Right renal cortex interstitium (tissue), 3 donors: ENCODE results near the gene FAM241A. TPM values are rescaled to one million over a fixed set of nuclear protein-coding genes. Genes with fewer than 3 reads are reported as not detected.
"Not testable (repeated sequence)": the region's sequence is repeated elsewhere in the genome, so short reads cannot be mapped to it uniquely, and the experiment has no call there.

Experiments used
- DNase-seq, 3 donors: peaks; one replicate each; pipeline ENCODE4 v3.0.0-alpha.2; 2013; ENCODE audit warnings: low read depth in 3 of 3, low spot score in 2 of 3
- polyA plus RNA-seq, 3 donors: library from polyadenylated mRNA; unstranded; fragments of 120-200 nt; gene quantifications; one replicate each; pipeline ENCODE4 v1.2.1, GENCODE V29; 2013; ENCODE audit not compliant: insufficient read length in 3 of 3

The FAM241A gene
- polyA plus RNA-seq = 1 to 10 TPM; 1.4 to 1.7 (median 1.6) TPM

DNA sequence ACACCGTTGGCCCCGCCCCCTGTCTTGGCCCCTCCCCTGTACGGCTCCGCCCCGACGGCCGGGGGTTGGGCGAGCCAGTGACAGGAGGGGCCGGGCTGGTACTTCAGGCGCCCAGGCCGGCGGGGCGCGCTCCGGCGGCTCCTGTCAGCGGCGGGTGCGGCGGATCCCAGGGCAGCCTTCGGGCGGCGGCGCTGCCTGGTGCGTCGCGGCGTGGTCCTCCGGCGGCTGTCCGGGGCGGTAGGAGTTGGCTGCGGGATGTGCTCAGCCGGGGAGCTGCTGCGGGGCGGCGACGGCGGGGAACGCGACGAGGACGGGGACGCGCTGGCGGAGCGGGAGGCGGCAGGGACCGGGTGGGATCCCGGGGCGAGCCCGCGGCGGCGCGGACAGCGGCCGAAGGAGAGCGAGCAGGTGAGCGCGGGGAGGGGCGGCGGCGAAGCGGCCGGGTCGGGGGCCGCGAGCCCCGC is at the start of gene FAM241A:
Gene FAM241A (plus strand): TSS at position 129 of the 464 bp plus-strand sequence. CDS start 127 bp downstream, at position 256.
- DNase-seq = peak; percentile 6 to 45 (median 31)

DNA sequence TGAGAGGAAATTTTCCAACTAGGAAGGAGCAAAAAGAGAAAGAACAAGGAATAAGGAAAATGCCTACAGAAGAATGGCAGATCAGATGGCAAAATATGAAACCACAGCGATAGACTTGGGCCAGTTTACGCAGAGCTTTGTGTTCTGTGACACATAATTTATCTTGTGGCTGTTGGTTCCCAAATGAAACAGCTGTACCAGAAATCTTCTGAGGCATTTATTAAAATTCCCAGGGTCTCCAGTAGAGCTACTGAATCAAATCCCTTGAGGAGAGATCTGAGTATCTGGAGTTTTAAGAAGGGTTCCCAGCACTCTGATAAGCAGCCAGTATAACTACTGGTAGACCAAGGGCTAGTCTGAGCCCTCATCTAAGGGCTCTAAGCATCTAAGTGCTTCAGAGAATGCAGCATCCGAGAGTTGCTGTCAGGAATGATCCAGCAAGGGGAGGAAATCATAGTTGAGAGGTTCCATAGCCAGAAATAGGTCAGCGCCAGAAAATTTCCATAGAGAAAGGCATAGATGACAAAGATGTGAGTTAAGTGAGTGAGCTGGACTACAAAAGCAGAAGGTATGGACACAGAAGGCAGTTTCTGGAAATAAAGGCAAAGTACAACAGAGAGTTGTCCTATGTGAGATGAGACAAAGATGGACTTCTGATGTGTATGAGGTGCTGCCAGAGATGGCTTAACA is 46.3 kb upstream of the FAM241A start:
- no peak for DNase-seq

DNA sequence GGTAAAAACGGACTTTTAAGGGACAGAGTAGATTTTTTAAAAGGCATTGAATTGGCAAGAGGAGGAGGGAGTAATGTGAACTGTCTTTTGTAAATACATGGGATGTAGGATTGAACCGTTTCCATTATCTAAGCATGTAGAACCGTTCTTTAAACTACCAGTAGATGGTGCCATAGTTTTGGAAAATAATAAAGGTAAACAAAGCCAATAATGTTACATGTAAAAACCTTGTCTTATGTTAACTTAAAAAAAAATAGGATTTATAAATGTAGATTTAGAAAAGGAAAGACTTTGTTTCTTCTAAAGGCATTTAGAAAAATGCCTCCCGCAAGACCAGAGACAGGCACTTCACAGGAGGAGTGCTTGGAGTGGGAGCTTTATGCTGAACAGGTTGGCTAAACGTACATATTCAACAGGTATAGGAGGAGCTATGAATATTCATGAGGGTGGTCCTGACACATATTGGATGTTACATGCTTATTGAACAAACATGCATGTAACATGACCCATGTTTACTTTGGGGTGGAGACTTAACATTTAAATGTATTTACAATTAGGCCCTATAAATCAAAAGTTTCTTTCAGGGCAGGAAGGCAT is 45.5 kb upstream of the FAM241A start:
- no peak for DNase-seq

DNA sequence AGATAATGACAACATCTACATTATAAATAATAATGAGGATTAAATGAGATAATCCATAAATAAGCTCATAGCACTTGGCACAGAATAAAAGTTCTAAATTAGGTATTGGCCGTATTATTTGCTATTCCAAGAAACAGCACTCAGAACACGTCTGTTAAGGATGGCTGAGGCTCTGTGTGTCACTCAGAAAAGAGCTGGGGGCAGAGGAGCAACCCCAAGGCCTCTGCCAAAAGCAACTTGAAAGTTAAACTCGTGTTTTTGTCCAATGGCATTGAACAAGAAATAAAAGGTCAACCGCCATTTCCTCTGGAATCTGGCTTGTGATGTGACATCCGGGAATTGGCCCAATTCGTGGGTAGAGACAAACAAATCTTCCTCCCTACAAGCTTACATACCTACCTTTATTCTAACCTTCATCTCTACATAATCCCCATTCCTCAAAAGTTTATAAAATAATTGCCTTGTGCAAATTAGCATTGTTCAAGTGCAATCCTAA is 42.3 kb upstream of the FAM241A start:
- DNase-seq = no peak

DNA sequence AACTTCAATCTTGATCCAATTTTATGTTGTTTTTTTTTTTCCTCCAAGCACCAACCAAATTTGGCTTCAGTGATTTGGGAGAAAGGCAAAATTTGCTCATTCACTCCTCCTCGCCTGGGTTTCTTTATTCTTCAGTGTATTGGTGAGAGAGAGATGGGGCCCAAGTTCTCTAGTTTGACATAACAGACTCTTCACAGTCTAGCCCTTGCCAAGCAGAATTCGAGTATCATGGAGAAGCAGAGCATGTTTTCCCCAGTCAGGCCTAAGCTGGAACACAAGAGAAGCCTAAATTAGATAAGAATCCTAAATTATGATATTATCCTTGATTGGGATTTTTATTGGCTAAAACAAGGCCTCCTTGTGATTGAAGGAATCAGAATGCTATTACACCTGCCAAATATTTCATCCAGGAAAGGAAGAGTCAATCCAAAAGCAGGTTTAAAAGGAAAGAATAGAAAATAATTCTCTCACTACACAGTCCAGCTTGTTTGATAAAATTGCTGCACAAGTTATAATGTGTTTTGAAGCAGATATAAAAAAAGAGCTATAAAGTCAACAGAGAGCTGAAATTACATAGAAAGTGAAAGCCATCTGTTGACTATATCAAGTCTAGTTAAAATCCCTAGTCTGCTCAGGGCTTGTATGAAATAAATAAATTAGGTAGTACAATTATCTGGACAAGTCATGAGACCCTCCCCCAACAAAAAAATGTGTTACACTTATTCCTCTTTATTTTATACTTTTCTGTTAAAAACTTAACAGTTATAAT is 39.9 kb upstream of the FAM241A start:
- DNase-seq = no peak

DNA sequence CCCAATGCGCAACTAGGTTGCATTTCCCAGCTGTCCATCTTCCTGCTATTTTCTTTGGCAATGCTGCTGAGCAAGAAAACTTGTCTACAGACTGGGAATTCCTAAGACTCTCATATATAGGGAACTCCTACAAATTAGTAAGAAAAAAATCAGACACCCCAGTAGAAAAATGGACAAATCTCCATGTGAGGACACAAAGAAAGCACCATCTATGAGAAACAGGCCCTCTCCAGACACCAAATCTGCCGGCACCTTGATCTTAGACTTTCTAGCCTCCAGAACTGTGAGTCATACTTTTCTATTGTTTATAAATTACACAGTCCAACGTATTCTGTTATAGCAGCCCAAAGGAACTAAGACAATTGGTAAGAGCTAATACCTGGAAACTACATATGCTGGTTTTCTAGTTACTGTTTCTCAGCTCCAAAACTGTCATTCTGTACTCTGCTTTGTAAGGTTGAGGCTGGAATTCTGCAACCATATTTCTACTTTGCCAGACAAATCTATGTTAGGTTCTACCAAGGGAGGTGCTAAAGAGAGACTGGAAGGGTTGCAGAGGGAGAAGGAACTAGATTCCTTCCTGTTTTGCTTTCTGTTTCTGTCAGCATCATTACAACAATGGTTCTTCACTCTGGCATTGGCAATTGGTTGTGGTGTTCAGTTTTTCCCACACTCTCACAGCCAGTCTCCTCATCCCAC is 35.7 kb upstream of the FAM241A start:
- no peak for DNase-seq

DNA sequence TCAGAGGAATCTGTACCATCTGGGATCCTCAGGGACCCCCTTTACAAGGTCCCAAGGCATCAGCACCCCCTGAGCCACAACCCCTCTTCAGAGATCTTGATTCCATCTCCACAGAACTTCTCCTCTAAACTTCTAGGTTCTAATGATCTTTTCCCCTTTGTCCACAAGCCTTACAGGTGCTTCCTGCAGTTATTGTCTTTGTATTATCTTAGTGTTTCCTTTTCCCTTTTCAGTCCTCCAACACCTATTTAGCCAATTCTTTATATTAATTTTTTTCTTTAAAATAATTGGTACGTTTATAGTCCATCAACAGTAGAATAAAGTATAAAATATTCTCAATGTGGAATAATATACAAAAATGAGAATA is 35.2 kb upstream of the FAM241A start:
- no peak for DNase-seq

DNA sequence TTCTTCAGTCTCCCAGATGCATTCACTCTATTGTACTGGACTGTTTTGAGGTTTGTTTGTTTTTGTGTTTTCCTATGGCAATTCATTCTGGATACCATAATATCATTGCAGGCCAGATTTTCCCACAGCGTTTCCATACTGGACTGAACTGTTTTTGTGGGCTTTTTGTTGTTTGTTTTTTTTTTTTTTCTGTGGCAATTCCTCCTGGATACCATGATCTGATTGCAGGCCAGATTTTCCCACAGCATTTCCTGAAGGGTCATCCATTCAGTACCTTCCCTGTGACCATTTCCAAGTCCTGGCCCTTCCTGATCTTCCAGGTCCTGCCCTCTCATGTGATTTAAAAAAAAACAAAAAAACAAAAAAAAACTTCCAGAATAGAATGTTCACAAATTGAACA is 33.9 kb upstream of the FAM241A start:
- no peak for DNase-seq

DNA sequence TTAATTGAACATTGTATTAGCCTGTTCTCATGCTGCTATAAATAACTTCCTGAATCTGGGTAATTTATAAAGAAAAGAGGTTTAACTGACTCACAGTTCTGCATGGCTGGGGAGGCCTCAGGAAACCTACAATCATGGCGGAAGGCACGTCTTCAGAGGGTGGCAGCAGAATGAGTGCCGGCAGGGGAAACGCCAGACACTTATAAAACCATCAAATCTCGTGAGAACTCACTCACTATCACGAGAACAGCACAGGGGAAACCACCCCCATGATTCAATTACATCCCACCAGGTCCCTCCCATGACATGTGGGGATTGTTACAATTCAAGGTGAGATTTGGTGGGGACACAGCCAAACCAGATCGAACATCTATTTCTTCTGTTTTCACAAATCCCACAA is 33.2 kb upstream of the FAM241A start:
- DNase-seq = not testable (repeated sequence)

DNA sequence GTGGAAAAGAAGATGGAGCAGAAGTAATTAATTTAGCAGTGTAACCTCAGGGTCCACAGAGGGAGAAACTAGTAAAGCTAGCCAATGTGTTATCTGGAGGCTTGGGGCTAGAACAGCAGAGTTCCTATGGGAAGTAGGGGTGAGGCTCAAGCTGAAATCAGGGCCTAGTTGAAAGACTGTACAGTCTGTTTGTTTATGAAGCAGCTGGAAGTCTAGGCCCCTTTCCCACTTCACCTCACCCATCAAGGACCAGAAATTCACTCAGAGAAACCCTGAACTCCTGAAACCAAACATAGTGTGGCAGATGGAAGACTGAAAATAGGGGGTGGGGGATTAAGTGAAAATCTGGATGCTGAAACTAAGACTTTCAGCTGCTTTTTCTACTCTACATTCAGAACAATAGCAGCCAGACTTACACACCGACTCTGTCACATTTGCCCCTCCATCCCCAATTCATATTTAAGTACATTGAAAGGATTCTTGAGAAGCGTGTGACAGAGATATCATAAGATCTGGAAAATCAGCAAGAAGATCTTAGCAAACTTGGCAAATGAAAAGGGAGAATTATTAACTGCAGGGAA is 32.6 kb upstream of the FAM241A start:
- no peak for DNase-seq

DNA sequence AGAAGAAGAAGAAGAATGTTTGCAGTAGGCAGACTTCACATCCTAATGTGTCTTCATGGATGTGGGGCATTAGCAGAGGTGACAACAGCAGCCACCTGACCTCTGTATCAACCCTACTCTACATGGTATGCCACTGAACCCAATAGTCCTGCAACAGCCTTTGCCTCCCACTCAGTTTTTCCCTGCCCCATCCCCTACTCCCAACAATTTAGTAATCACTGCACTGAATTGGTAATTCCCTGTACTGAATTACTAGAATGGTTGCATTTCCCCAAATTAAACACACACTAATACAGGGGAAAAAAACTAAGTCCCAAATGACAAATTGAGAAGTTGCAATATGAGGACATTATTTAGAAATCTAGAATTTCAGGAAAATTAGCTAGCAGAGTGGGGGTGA is 31.4 kb upstream of the FAM241A start:
- no peak for DNase-seq

DNA sequence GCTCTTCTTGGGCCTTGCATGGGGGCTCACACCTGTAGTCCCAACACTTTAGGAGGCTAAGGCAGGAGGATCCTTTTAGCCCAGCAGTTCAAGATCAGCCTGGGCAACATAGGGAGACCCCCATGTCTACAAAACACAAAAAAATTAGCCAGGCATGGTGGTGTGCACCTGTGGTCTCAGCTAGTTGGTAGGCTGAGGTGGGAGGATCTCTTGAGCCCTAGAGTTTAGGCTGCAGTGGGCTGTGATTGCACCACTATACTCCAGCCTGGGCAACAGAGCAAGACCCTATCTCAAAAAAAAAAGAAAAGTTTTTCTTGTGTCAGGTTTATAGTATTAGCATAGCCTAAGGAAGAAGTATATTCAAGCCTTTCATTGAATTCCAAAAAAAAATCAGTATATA is 30.8 kb upstream of the FAM241A start:
- no peak for DNase-seq

DNA sequence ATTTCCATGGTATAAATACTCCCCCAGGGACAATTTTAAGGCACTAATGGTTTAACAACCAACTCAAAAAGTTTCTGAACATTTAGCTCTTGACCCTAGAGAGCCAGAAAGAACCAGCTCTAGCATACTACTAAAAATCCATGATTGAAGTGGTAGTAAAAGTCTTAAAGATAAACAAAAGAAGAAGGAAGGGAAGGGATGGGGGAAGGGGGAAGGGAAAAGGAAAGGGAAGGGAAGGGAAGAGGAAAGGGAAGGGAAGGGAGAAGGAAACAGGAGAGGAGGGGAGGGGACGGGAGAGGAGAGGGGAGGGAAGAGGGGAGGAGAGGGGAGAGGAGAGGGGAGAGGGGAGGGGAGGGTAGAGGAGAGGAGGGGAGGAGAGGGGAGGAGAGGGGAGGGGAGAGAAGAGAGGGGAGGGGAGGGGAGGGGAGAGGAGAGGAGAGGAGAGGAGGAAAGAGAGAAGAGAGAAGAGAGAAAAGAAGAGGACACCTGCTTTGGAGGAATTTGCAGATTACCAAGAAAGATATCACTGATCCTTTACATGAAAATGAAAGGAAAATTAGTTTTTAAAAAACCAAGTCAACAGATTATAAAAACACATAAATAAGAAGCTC is 26.4 kb upstream of the FAM241A start:
- DNase-seq = no peak

DNA sequence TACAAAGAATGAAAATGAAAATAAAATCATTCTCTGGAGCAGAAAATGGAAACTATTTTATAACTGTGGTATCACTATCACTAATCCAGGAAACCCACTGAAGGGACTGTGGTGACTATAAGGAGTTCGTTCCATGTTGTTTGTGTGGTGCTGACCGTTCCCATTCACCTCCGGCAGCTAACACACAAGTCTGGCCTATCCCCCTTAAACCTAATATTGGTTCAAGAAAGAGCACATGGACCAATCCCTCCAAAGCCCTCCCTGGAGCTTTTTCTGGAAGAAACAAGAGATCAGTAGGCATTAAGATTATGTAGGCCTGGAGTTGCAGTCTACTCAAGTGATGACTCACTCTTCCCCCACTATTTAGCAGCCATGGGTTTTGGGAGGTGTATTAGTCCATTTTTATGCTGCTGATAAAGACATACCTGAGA is 25.9 kb upstream of the FAM241A start:
- no peak for DNase-seq

DNA sequence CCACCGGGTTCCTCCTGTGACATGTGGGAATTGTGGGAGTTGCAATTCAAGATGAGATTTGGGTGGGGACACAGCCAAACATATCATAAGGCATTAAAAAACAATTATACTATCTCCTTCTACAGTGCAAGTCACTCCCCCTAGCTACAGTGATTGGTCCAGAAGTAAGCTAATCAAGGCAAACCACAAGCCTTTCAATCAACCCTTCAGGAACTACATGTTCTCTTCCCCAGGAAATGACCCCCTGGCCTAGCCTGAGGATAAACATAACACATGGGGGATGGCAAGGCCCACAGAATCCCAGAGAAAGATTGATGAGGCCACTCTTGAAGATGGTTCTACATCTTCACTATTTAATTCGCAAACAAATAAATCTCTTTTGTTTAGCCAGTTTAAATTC is 25.2 kb upstream of the FAM241A start:
- no peak for DNase-seq

DNA sequence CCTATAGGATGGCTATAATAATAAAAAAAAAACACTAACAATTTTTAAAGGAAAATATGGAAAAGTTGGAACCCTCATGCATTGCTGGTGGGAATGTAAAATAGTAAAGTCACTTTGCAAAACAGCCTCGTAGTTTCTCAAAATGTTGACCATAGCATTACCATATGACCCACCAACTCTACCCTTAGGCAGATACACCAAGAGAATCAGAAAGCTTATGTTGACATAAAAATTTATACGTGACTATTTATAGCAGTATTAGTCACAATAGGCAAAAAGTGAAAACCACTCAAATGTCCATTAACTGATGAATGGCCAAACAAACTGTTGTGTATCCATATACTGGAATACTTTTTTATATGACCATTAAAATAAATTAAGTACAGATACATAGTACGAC is 19.8 kb upstream of the FAM241A start:
- DNase-seq = no peak

DNA sequence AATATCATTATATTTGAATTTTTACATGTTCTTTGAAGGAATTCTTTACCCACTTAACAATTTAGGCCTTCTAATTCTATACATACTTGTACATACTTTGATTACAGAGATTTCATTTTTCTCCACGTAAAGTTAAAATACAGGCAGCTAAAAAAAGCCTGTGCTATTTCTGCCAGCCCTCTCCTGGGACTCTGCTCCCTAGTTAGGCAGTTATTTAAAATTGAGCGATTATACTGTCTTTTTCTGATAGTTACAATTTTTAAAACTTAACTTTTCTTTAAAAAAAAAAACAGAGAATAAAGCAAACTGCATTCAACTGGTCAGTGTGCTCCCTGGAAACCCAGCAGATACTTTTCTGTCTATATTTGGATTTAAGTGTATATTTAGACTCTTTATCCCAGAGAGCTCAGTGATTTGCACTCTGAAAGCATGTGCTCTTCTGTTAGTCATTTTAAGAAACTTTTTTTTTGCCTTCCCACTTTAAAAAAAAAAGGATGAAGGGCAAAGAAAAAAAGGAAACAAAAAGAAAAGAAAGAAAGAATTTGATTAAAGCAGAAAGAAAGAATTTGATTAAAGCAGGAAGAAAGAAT is 18.1 kb upstream of the FAM241A start:
- no peak for DNase-seq

DNA sequence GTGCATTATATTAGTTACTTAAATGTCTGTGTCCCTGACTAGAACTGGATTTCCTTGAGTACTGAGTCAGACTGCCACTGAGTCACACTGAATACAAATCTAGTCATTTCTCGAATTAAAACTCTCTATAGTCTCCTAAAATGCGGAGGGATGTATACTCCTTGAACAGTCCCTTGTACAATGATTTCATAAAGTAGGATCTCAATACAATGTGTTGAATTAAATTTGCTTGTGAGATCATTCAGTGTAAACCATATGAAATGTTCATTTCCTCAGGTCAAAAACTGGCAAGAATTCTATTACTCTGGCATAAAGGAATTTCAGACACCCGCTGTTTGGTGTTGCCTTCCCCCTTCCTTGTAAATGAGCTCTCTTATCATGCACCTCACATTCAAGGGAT is 17.5 kb upstream of the FAM241A start:
- no peak for DNase-seq

DNA sequence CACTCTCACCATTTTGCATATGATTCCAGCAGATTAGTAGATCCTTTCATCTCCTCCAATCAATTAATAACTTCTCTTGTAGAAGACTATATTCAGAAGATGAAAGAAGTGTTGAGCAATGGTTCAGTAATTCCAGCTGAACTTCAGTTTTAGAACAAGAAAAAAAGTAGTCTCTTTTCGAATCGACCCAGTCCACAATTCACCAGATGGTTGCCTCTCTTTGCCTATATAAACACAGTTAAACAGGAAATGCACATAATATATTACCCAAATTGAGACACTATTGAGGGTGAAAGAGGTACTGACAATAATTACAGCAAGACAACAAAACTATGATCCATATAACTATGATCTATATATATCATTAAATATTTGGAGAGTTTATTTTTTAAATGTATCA is 16.8 kb upstream of the FAM241A start:
- DNase-seq = no peak

DNA sequence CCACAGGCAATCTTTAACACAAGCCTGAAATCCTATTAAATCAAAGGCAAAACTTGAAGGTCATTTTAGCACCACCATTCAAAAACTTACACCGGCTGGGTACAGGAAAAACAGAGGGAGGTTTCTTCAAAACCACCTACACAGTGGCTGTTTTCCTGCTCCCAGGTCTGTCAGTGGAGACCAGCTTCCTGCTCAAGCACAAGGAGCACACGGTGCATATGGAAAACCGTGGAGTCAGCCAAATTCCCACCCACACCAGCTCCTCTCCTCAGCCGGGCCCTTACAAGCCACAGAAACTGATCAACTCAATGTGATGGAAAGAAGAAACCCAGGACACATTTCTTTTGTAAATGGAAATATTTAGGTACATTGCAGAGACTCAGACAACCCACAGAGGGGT is 14.3 kb upstream of the FAM241A start:
- DNase-seq = no peak
